ENCODE measurements around the gene ZC3H7A. TPM values are rescaled to one million over a fixed set of nuclear protein-coding genes. Genes with fewer than 3 reads are reported as not detected.
A peak's percentile ranks its signal among the peaks of the same experiment; 100 is the strongest.

The ZC3H7A gene
- total RNA-seq, 4 donors from 2014 or later, result 59.2 to 86.7 (median 76.2) TPM

GRCh38 chr16:11805556-11805955 is 8.5 kb upstream of the ZC3H7A start:
- DNase-seq (ENCODE audit: low spot score in 2 of 2), result no peak
- 80 to 88% methylated on average over 3 of the region's 3 CpGs for WGBS, 2 donors
- TF ChIP-seq POLR2A (IDR thresholded peaks at IDR 0.05), result no peak
- no peak for TF ChIP-seq EP300 (IDR thresholded peaks at IDR 0.05)
- TF ChIP-seq, protein P1, sequence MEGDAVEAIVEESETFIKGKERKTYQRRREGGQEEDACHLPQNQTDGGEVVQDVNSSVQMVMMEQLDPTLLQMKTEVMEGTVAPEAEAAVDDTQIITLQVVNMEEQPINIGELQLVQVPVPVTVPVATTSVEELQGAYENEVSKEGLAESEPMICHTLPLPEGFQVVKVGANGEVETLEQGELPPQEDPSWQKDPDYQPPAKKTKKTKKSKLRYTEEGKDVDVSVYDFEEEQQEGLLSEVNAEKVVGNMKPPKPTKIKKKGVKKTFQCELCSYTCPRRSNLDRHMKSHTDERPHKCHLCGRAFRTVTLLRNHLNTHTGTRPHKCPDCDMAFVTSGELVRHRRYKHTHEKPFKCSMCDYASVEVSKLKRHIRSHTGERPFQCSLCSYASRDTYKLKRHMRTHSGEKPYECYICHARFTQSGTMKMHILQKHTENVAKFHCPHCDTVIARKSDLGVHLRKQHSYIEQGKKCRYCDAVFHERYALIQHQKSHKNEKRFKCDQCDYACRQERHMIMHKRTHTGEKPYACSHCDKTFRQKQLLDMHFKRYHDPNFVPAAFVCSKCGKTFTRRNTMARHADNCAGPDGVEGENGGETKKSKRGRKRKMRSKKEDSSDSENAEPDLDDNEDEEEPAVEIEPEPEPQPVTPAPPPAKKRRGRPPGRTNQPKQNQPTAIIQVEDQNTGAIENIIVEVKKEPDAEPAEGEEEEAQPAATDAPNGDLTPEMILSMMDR (IDR thresholded peaks at IDR 0.05), result no peak
- Histone ChIP-seq H3K9me3 (no peaks in the 10 kb centered on the region), H3K36me3 (no peaks in the 10 kb centered on the region), H3K27me3 (no peaks in the 10 kb centered on the region), H3K4me1 (no peaks in the 10 kb centered on the region), H3K4me3 (no peak overlapping the region), H3K27ac (no peak overlapping the region)

GRCh38 chr16:11801481-11802021 is 4.5 kb upstream of the ZC3H7A start:
- no peaks in the 10 kb centered on the region for H3K9me3 ChIP-seq
- H3K4me3 ChIP-seq, result no peak overlapping the region
- H3K27me3 ChIP-seq, result no peaks in the 10 kb centered on the region
- 74 to 82% methylated on average over 3 of the region's 3 CpGs for WGBS, 2 donors
- H3K4me1 ChIP-seq, result peaks cover 0 to 26% (median 14%) of the 10 kb centered on the region in 4 donors
- H3K27ac ChIP-seq, result no peak overlapping the region
- no peaks in the 10 kb centered on the region for H3K36me3 ChIP-seq
- TF ChIP-seq EP300 (IDR thresholded peaks at IDR 0.05) (no peak), POLR2A (IDR thresholded peaks at IDR 0.05) (no peak)
- TF ChIP-seq, protein P1 (IDR thresholded peaks at IDR 0.05), result no peak
- no peak for DNase-seq (ENCODE audit: low spot score in 2 of 2)

- no peaks in the 10 kb centered on the region for H3K27me3 ChIP-seq
- H3K27ac ChIP-seq, result peak overlapping the region in 1 of 4 donors; percentile 38
- no peaks in the 10 kb centered on the region for H3K9me3 ChIP-seq
- no peak for DNase-seq (ENCODE audit: low spot score in 2 of 2)
- WGBS, 2 donors, result 94% methylated on average over 3 of the region's 3 CpGs
- TF ChIP-seq EP300 (IDR thresholded peaks at IDR 0.05) (no peak), POLR2A (IDR thresholded peaks at IDR 0.05) (no peak)
- TF ChIP-seq, protein P1 (IDR thresholded peaks at IDR 0.05), result no peak
- H3K4me1 ChIP-seq, result peaks cover 0 to 34% (median 20%) of the 10 kb centered on the region in 4 donors
- no peaks in the 10 kb centered on the region for H3K36me3 ChIP-seq
- H3K4me3 ChIP-seq, result no peak overlapping the region
Observed at GRCh38 chr16:11800382-11800718, 3.3 kb upstream of the ZC3H7A start.

GRCh38 chr16:11799509-11800381 is 2.7 kb upstream of the ZC3H7A start:
- H3K4me1 ChIP-seq, result peaks cover 3 to 40% (median 23%) of the 10 kb centered on the region in 4 donors
- H3K27ac ChIP-seq, result peak overlapping the region in 1 of 4 donors; percentile 98
- WGBS, 2 donors, result 78 to 84% methylated on average over 14 of the region's 14 CpGs
- no peak overlapping the region for H3K4me3 ChIP-seq
- no peaks in the 10 kb centered on the region for H3K36me3 ChIP-seq
- no peaks in the 10 kb centered on the region for H3K9me3 ChIP-seq
- H3K27me3 ChIP-seq, result no peaks in the 10 kb centered on the region
- TF ChIP-seq, protein P1 (IDR thresholded peaks at IDR 0.05), result no peak
- TF ChIP-seq POLR2A (IDR thresholded peaks at IDR 0.05) (no peak), EP300 (IDR thresholded peaks at IDR 0.05) (no peak)
- DNase-seq (ENCODE audit: low spot score in 2 of 2), result no peak

DNA sequence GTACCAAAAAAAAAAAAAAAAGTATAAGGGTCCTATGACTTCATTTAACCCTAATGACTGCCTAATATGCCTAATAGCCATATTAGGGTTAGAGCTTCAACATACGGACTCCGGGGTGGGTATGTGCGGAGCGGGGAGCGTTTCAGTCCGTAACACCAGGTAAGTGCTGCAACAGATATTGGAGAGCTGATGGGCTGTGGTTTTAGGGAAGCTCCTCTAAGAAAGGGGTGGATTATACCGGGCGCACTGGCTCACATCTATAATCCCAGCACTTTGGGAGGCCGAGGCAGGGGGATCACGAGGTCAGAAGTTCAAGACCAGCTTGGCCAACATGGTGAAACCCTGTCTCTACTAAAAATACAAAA is 1.9 kb upstream of the ZC3H7A start:
- TF ChIP-seq POLR2A (IDR thresholded peaks at IDR 0.05), result no peak
- TF ChIP-seq, protein P1 (IDR thresholded peaks at IDR 0.05), result no peak
- no peak for TF ChIP-seq EP300 (IDR thresholded peaks at IDR 0.05)
- DNase-seq (ENCODE audit: low spot score in 2 of 2), result no peak
- WGBS, 2 donors, result 95 to 96% methylated on average over 10 of the region's 10 CpGs
- H3K36me3 ChIP-seq, result no peaks in the 10 kb centered on the region
- H3K9me3 ChIP-seq, result no peaks in the 10 kb centered on the region
- H3K27me3 ChIP-seq, result no peaks in the 10 kb centered on the region
- H3K4me1 ChIP-seq, result peaks cover 3 to 47% (median 29%) of the 10 kb centered on the region in 4 donors
- no peak overlapping the region for H3K4me3 ChIP-seq
- H3K27ac ChIP-seq, result peak overlapping the region in 3 of 4 donors; percentile 11 to 100 (median 98)
